Cerebellar cortex (tissue), 1 donor: ENCODE measurements around the gene SHOC2.
"Not testable (repeated sequence)": the region's sequence is repeated elsewhere in the genome, so short reads cannot be mapped to it uniquely, and the experiment has no call there.

Experiments used
- DNase-seq: peaks from one replicate; pipeline ENCODE4 v3.0.0-alpha.2; 2015; ENCODE audit warnings: low spot score

The SHOC2 gene

DNA sequence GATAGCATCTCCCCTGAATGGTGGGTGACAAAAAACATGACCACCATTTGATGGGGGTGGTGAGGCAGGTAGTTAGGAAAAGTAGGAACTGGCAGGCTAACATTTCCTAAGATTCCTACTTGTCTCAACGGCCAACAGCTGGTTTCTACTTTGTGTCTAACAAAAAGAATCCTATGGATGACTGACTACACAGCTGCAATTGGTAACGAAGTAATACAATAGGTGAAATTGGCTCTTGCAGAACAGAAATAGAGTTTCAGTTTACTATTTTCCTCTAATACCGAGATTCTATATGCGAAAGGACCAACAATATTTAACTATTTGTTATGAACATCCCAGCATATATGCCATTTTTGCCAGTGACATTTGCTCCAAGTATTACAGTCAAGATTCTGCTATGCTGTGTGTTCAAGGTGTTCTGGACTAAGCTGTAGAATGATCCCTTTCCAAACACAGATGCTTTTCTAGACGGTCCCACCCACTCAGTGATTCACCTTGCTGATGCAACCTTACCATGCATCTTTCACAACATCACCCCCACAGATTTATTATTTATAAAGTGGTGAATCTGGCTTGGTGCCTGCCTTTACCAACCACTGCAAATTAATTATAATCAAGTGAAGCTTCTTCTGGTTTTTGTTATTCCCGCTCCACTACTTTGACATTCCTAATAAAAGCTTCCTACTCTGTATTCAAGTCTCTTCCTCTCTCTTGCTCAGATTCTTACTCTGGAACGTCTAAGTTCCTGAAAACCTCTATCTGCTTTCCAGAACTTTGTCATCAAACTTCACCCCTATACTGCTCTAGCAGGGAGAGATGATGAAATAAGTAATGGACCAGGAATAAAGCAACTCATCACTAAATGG lies 17.2 kb upstream of the SHOC2 start:
- no peak for DNase-seq

DNA sequence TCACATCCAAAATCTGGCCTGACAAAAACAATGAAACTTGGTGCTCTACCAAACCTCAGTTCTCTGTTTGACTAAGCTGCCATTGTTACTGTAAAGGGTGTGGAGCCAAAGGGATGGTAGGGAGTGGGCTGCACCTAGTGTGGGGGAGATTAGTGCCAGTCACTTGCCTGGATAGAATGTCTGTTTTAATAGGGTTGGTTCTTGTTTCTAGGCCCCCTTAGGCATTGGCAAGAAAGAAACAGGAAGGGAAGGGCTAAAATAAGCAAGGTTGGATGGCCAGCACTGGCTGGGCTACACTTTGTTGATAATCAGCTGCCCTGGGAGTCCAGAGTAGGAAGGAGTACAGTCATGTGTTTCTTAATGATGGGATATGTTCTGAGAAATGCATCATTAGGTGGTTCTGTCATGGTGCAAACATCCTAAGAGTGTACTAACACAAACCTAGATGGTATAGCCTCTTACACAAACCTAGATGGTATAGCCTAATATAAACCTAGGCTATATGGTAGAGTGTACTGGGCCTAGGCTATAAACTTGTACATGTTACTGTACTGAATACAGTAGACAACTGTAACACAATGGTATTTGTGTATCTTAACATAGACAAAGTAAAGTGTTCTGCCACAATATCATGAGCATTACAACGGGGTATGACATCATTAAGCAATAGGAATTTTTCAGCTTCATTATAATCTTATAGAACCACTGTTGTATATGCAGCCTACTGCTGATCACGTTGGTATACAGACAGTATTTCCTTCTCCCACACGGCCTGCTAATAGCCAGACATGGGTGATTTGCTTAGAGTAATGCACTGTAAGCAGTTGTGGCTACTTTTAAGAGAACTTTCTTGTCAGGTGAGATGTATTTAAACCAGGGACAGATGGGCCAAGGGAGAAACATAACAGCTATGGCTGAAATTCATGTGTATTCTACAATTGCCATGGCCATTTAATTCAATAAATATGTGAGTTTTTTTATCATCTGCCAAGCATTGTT lies 15.8 kb upstream of the SHOC2 start:
- no peak for DNase-seq

DNA sequence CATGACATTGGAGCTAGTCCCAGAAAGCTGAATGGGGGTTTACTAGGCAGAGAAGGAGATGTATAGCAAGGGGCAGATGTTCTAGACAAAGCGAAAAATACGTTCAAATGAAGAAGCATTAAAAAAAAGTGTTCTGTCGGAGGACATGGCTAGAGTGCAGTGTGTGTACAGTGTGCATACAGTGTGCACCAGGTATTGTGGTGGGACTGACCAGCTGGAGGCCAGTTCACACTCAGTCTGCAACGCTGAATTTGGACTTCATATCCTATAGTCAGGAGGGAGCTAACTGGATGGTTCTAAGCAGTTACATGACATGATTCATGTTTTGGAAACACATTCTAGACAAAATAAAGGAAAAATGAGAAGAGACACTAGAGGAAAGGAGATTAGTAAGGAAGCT lies 9.3 kb upstream of the SHOC2 start:
- DNase-seq: no peak

DNA sequence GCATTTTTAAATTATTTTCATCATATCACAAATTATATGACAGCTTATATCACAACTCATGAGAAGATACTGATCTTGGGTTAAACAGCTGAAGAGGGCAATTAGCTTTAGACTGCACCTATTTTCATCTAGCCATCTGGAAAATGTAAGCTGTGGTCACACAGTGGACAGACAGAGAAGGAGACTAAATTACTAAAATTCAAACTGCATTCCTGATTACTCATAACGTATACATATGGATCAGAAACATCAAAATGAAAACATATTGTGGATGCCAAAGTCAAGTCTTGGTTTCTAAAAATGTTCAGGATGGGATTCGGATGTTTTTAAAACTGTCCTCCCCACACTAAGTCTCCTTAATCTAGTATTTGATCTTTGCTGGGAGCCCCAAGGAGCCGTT lies 7.0 kb upstream of the SHOC2 start:
- no peak for DNase-seq

DNA sequence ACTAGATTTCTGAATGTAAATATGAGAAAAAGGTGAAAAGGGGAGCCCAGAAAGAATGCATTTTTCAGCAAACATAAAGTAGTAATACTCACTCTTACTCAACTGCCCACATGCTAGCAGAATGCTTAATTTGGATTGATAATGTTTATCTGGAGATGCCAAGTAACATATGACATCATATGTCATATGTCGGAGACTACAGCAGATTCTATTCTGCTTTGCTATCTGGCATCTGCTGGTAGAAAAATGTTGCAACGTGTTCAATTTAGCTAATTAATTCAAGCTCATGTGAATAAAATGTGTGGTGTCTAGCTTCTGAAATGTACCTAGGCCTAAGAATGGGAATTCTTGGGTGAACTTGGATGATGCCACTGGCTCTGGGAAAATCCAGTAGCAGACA lies 5.0 kb upstream of the SHOC2 start:
- no peak for DNase-seq

DNA sequence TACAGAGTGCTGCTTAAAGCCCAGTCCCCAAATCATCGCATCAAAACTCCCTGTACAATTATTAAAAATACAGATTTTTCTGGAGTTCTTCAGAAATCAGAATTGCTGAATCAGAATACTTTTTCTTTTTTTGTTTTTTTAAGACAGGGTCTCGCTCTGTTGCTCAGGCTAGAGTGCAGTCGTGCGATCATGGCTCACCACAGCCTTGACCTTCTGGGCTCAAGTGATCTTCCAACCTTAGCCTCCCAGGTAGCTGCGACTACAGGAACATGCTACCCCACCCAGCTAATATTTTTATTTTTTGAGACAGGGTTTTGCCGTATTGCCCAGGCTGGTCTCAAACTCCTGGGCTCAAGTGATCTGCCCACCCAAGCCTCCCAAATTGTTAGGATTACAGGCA lies 4.4 kb upstream of the SHOC2 start:
- no peak for DNase-seq

DNA sequence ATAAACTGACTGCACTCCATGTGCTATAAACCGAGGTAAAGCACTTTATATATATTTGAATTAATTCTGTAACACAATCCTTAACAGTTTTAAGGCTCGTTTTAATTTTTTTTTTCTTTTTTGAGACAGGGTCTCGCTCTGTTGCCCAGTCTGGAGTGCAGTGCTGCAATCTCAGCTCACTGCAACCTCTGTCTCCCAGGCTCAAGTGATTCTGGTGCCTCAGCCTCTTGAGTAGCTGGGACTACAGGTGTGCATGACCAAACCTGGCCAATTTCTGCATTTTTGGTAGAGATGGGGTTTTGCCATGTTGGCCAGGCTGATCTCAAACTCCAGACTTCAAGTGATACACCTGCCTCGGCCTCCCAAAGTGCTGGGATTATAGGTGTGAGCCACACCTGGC lies 3.8 kb upstream of the SHOC2 start:
- DNase-seq: not testable (repeated sequence)

DNA sequence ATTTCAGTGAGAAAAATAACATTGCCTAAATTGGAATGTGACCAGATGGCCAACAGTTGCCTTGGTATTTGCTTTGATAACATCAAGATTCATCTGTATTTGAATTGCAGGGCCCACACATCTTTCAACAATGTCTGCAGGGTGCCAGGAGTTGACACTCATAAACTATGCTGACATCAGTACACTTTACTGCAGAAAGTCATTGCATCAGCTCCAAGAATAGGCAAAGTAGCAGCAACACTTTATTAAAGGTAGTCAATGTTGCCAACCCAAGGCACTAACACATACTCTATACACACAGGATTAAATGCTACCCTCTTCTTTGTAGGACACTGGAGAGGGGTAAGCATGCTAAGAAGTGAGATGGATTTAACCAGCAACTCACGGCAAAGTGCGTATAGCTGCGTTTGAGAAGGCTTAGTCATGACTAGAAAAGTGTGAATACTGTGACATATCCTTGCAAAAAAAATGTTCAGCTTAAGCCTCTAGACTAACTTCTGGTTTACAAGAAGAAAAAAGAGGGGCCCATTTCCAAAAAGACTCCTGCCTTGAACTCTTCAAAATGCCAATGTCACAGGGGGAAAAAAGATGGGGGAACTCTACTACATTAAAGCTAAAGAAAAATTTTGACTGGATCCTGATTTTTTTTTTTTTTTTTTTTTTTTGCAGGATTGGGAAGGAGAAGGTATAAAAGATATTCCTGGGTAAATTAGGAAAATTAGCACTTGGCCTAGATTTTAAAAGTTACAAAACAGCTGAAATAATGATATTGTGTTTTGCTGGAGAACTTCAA lies 2.7 kb upstream of the SHOC2 start:
- DNase-seq: no peak

DNA sequence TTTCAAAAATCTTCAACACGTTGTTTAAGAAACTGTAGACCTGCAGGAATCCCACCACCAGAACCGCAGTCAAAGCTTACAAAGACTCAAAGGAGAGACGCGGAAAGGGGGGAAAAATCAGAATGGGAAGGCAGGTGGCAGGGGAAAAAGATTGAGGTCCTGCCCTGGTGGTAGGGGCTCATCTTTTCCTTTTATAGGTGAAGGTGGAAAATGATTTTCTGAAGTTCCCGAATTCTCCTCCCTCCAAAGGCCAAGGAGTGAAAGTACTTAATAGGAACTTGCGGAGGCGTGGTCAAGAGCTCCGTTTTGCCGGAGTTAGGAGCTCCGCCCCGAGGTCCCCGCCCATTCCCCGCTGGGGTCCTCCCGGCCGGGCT lies 1.1 kb upstream of the SHOC2 start:
- peak; percentile 89 for DNase-seq

DNA sequence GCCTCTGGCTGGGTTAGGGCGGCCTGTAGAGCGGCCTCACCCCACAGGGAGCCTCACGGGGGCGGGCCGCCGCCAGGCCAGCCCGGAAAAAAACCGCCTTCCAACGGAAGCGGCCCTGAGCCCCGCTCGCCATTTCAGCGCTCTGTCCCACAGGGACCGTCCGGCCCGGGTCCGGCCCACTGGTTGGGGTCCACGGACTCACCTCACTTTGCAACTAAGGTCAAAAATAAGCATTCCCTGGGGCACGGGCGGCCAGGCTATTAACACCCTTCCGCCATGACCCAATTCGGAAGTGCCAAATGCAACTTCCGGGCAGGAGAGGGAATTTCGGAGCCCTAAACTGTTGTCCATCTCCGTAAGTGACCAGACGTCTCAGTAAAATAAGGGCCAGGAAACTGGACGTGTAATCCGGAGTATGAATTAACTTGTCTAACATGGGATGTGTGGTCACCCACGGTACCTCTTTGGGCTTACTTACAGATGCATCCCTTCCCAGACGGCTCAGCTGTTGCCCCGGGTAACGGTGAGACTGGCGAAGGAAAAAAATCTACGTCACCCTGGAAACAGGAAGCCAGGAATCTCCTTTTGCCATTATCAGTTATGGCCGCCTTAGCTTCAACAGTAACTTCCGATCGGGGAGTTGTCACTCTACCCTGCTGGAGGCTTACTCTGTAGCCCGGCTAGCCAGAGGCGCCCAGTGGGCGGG lies 608 bp upstream of the SHOC2 start, which contains the start of gene BBIP1:
Gene BBIP1, minus strand, starts transcription at position 538 of the 706 bp plus-strand sequence. CDS start 1,023 bp downstream, outside the sequence.
- DNase-seq: peak; percentile 100

DNA sequence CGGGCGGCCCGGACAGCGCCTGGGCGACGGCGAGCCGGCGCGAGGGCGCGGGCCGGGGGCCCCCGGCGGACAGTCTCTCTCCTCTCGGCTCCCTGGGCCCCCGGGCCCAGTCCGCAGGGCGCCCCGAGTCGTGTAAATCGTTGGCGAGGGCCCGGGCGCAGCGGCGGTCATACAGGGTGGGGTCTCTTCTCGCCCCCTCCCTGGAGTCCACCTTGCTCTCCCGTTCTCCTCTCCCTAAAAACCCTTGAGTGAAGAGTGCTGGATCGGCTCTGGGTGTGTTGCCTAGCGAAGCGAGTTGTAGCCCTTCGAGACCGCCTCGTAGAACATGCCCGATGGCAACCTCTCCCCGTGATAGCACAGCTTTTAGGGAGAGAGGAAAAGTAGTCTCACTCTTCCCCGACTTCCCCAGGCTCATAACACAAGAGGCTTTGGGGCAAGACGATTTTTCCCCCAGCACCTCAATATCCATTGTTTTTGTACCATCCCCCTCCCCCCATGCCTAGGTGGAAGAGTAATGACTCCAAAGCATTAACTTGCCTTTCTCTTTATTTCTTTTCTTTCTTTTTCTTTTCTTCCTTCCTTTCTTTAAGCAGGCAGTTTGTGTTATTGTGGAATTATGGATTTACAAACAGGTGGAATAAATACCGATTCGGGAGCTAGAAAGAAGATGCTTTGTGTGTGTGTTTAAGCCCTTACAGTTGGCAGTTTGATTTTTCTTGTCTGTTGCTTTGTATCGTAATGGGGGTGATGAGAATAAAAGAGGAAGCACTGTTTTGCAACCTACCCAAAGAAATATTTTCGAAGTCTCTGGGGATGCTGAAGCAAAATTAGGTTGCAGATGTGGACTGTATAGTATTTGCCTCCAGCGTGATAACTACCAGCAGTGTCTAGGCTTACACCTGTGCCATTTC lies 822 bp downstream of the SHOC2 start:
- DNase-seq: peak; percentile 58

DNA sequence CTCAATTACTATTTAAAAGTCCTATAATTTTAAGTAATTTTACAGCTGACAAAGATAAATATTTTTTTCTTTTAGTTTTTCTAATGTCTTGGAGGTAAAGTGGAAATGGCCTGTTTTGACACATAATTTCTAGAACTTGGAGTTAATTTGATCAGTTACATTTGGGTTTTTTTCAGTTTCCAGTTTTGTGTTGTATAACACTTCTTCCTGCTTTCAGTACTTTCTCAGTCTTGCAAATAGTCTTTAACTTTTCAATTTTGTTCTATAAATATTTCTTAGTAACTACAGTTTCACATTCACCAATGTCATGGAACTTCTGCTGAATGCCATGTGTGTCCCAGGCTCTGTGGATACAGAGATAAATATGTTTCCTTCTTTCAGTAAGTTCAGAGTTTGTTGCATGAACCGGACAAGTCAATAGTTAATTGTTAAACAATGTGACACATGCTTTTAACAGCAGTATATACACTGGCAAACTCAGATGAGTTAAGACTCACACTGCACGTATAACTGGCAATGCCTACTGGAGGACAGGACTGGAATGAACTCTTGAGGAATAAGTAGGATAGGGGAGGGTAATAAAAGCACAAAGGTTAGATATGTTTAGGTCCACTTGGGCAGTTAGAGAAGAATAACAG lies 4.6 kb downstream of the SHOC2 start:
- DNase-seq: no peak

DNA sequence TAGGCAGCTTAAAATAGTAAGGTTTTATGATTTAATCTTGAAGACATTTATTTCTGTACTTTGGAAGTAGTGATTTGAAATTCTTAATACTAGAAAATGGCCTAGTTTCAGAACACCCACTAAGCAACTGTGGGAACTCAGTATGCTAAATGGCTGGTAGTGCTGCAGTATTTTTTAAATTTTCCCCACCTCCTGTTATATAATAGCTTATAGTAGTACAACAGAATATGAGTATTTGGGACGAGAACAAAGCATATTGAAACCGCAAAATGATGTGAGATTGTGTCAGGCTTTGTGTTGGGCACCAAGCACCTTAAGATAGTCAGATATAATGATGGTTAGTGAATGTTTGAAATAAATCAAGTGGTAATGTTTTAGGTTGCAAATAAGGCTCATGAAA lies 8.1 kb downstream of the SHOC2 start:
- DNase-seq: no peak

DNA sequence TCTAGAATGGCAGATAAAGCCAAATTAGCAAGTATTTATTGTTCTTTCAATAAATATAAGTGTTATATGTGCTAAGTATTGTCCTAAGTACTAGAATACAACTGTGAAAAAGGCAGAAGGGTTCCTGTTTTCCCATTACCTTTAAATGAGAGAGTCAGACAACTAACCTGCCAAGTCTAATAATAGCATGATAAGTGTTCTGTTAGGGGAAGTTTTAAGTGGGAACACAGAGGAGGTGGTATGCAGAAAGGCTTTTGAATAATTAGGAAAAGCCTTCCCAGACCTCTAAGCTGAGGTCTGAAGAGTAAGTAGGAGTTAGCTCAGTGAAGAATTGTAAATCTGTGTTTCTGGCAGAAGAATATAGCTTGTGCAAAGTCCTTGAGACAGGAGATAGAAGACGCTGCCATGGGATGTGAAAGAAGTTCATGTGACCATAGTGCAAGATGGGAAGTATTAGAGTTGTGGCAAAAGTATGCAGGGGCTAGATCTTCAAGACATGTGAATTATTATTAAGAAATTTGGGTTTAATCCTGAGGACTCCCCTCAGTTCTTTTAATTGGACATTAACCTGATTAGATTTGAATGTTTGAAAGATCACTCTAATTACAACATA lies 12.5 kb downstream of the SHOC2 start:
- DNase-seq: no peak

DNA sequence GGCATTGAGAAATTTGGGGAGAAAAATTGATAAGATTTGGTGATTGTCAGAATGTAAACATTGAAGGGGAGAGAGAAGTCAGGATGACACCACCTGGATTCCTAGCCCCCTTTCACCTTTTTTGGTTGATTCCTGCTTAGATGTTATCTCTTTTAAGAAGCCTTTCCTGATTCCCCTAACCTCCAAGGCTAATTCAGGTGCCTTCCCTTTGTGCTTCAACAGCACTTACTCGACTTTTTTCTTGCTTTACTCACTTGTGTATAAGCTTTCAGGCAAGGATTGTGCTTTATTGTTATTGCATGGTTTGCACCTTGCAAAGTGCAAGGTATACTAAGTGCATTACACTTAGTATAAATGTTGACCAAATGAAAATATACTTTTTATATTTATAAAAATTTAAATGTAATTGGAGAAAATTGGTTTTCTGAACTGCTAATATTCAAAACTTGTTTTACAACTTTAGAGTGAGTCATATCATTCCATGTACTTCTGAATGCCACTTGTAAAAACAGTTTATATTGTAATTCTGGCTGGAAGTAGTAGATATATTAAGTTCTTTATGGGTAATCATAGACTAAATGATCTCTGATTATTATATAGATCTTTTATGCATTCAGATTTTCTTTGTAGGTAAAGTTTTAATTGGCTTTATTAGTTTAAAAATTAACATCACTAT lies 13.2 kb downstream of the SHOC2 start:
- no peak for DNase-seq

DNA sequence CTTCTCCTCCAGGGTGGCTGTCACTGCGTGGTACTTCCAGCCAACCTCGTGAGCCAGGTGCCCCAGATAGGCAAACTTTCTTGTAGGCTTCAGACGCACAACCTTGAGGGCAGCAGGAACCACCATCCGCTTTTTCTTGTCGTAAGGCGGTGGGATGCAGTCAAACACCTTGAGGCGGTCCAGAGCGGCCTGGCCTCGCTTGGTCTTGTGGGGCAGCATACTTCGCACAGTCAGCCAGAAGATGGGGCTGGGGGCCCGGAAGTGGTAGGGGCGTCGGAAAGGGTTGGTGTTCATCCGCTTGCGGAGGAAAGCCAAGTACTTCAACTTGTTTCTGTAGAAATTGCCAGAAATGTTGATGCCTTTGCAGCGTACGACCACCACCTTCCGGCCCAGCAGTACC lies 17.4 kb downstream of the SHOC2 start:
- DNase-seq: no peak

DNA sequence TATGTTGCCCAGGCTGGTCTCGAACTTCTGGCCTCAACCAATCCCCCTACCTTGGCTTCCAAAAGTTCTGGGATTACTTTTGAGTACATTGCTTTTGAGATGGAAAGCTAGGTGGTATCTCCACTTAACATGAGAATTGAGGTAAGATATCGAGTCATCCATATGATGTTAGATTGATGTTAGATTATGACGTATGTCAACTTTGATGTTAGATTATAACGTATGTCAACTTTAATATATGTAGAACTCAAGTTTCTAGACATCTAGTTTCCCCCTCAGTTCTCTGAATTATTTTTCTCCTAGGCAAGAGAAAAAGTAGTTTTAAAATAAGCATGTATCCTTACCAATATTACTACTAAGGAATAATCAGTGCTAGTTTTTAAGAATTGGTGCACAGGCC lies 20.0 kb downstream of the SHOC2 start:
- DNase-seq: no peak

DNA sequence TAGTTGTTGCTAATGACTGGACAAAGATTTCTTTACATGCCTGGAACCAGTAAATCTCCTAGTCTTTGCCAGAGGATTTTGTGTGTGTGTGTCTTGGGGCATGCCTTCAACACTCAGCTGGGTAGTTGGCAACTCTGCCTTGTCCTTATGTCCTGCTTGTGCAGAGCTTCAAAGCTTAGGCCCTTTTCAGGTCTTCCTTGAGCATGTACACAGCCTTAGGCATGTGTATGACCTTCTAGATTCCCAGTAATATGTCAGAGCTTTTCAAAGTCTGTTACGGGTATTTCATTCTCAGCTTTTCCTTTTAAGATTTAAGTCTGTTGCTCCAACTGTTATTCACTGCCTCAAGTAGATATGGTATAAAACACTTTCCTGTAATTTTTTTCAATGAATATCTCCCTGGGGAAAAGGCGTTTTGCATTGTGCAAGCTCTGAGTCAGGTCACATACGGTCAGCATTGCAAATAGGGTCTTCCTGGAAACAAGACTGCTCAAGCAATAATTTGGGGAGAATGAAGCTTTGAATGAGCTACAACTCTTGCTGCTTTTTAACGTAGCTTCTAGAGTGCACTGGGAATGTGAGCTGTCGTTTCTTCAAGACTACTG lies 25.5 kb downstream of the SHOC2 start:
- DNase-seq: no peak
